ENCODE data around the gene PHRF1. TPM values are rescaled to one million over a fixed set of nuclear protein-coding genes. Genes with fewer than 3 reads are reported as not detected.
A peak's percentile ranks its signal among the peaks of the same experiment; 100 is the strongest.

The PHRF1 gene
- polyA plus RNA-seq, 1 donor from 2014 or later: 15.4 TPM

DNA sequence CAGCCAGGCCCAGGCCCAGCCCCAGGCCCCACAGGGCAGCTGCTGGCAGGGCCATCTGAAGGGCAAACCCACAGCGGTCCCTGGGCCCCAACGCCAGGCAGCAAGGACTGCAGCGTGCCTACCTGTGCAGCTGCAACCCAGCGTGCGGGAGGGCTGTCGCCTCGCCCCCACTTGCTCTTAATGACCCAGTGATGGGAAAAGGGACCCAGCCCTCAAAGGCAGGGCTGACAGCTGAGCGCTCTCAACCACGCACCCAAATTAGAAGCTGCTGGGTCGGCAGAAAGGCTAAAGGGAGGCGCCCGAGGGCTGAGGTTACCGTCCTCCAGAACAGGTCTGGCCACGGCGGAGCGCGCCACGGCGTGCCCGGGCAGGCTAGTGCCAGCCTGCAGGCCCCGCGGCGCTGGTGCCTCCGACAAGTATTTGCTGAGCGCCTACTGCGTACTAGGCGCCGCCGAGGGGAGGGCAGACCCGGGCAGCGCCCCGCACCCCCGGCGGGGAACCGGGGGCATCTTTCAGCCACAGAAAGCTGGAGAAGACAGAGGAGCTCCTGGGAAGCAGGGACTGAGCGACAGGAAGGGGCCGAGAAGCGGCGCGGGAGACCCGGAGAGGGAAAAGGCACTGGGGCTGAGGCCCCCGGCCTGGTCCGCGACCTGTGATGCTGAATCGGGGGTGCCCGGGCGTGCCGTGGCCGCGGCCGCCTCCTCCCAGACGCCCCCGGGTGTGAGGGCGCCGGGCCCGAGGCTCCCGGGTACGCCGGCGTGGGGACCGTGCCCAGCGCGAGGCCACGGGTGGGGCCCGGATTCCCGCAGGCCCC is 41.7 kb upstream of the PHRF1 start:
- peak overlapping the region in 1 of 3 donors; percentile 85 for H3K27ac Mint-ChIP-seq
- no peaks in the 10 kb centered on the region for H3K9me3 Mint-ChIP-seq
- no peaks in the 10 kb centered on the region for H3K27me3 Mint-ChIP-seq
- H3K4me3 Mint-ChIP-seq: peak overlapping the region; percentile 78 to 92 (median 86)
- peaks cover 2 to 13% (median 5%) of the 10 kb centered on the region in 3 donors for H3K4me1 Mint-ChIP-seq
- peaks cover 2% of the 10 kb centered on the region for H3K36me3 Mint-ChIP-seq

DNA sequence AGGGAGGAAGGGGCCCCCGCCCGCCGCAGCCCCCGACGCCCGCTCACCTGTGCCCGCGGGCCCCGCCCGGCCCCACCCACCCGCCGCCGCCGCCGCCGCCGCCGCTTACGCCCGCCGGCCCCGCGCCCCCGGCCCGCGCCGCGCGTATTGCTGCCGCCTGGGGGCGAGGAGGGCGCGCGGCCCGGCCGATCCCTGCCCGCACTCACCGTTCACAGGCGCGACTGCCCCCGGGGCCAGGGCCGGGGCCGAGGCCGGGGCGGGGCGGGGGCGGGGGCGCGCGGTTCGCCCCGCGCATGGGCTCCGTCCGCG is 41.1 kb upstream of the PHRF1 start:
- Mint-ChIP-seq H3K9me3 (no peaks in the 10 kb centered on the region), H3K36me3 (peaks cover 2% of the 10 kb centered on the region), H3K27me3 (no peaks in the 10 kb centered on the region), H3K27ac (no peak overlapping the region), H3K4me3 (no peak overlapping the region), H3K4me1 (peaks cover 2 to 13% (median 5%) of the 10 kb centered on the region in 3 donors)

DNA sequence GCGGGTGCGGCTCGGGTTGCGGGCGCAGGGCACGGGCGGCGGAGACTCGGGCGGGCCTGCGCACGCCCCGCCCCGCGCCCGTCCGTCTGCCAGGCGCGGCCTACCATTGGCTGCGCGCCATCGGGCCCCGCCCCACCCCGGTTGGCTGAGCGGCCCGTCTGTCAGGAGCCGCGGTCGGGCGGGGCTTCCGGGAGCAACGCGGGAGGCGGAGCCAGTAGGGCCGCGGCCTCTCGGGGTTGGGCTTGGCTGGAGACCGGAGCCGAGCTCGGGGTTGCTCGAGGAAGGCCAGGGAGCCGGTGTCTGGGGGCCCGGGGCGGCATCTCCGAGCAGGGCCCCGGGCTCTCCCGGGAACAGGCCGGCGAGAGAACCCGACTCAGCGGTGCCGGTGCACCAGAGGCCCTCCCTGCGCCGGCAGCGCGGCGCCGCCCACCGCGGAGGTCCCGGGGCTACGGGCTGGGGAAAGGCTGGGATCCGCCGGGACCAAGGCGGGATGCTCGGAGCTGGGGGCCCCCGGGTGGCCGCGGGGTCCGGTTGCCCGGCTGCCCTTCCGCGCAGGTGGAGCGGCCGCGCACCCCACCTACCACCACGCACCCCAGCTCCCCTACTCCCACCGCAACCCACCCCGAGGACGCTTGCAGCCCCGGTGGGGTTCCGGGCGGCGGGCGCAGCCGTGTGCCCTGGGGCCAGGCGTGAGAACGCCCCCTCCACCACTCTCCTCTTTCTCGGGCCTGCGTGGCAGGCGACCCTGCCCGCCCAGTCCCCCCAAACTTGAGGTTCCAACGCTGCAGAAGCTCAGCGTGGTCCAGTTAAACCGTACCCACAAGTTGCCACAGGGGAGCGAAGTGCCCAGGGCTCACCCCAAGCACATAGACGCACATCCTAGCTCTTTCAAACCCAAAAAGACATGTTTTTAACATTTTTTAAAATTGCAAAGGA is 40.5 kb upstream of the PHRF1 start, which contains the start of gene HRAS:
Gene HRAS, minus strand, starts transcription at position 58 of the 936 bp plus-strand sequence.
- H3K27ac Mint-ChIP-seq: peak within 1 kb of the TSS; percentile 98 to 100 (median 98)
- H3K4me1 Mint-ChIP-seq: peaks cover 2 to 13% (median 5%) of the 10 kb centered on the region in 3 donors
- H3K27me3 Mint-ChIP-seq: no peaks in the 10 kb centered on the region
- H3K9me3 Mint-ChIP-seq: no peaks in the 10 kb centered on the region
- peaks cover 2% of the 10 kb centered on the region for H3K36me3 Mint-ChIP-seq
- H3K4me3 Mint-ChIP-seq: peak within 1 kb of the TSS; percentile 91 to 100 (median 96)

DNA sequence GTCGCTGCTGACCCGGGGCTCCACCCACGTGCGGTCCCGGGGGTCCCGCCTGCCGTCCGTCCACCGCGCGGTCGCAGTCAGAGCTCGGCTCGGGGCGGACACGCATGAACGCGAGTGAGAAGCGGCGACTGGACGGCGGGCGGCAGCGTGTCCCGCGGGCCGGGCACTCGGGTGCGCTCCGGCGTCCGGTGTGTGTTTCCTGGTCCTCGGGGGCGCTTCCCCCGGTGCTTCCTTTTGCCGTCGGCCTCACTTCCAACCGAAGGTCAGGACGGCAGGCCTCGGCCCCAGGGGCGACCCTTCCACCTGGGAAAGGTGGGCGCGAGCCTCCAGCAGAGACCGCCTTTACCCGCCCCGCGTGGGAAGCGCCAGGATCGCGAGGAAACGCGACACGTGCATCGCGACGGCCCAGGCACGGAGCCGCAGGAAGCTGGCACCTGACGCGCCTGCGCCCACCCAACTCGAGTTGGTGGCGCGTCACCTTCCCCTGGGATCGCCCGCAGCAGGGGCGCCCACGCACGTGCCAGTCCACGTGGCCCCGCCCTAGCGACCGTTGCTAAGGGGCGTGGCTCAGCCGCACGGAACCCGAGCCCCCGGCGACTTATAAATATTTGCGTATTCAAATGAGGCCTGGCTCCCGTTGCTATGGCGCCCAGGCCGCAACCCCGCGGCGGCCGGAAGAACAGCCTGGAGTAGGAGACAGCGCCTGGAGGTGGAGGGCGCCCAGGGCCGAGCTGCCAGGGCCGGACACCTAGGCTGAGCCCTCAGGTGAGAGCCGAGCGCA is 39.2 kb upstream of the PHRF1 start, which contains the start of gene LRRC56:
Gene LRRC56, plus strand, starts transcription at position 687 of the 781 bp plus-strand sequence. CDS start 3,158 bp downstream, outside the sequence.
- Mint-ChIP-seq H3K27ac (peak within 1 kb of the TSS; percentile 98 to 100 (median 98)), H3K4me1 (peaks cover 2 to 11% (median 5%) of the 10 kb centered on the region in 3 donors), H3K4me3 (peak within 1 kb of the TSS; percentile 91 to 100 (median 96))

DNA sequence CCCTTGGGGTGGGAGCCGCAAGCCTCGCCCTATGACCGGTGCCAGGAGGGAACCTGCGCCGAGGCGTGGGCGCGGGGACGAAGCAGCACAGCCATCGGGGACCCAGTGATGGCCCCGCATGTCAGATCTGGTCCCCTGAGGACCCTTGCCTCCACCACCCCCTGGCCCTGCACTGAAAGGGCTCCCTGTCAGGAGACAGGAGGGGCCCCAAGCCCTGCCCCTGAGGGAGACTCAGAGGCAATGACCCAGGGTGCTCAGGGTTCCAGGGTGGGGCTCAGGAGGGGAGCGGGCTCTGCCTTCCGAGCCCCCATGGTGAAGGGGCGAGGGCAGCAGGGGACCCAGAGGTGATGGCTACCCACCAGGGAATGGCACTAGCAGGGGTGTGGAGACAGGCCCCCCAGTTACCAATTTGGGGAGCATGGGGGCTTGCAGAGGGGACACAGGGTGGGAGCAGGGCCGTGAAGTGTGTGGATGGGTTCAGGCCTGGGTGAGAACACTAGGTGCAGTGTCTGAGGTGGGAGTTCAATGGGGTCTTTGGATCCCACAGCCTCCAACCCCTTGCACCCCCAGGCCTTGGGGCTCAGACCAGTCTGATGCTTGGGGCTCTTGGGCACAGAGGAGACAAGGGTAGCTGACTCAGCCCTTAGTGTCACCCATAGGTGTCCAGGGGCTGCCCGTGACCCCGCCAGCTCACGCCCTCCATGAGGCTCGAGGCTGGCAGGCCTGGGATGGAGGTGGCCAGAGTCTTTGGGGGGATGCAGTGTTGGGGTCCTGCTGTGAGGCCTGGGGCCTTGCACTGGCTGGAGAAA is 38.4 kb upstream of the PHRF1 start:
- Mint-ChIP-seq H3K4me3 (peak overlapping the region; percentile 89 to 100 (median 94)), H3K27ac (peak overlapping the region; percentile 98 to 100 (median 98)), H3K27me3 (no peaks in the 10 kb centered on the region), H3K4me1 (peaks cover 2 to 10% (median 5%) of the 10 kb centered on the region in 3 donors), H3K36me3 (peaks cover 2% of the 10 kb centered on the region), H3K9me3 (no peaks in the 10 kb centered on the region)

More for the DNA sequence above, 39.2 kb upstream of the PHRF1 start, which contains the start of gene LRRC56:
- peaks cover 2% of the 10 kb centered on the region for H3K36me3 Mint-ChIP-seq
- no peaks in the 10 kb centered on the region for H3K27me3 Mint-ChIP-seq
- no peaks in the 10 kb centered on the region for H3K9me3 Mint-ChIP-seq

DNA sequence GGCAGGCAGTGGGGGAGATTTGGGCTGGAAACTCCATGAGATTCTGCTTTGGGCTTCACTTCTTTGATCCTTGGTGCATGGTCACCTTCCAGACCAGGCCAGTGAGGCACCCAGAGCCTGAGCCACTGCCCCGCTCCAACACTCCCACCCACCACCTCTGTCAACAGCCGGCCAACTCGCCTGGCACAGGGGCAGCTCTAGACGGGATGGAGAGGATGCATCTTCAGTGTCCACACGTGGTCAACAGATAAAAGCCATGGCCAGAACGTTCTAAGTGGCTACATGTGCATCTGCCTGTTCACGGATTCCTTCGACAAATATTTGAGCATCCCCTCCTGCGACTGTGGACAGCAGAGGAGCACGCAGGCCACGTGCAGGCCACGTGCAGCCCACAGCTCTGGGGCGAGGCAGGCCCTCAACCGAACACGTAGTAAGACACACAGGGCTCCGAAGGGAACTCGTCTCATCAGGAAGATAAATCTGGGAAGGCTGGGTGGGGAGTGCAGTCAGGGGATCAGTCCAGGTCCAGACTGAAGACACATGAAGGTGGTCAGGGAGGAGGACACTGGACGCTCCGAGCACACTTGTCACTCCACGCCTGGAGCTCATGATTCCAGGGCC is 37.7 kb upstream of the PHRF1 start:
- peak overlapping the region; percentile 44 to 100 (median 86) for H3K4me3 Mint-ChIP-seq
- H3K9me3 Mint-ChIP-seq: no peaks in the 10 kb centered on the region
- peaks cover 2 to 10% (median 5%) of the 10 kb centered on the region in 3 donors for H3K4me1 Mint-ChIP-seq
- peaks cover 3% of the 10 kb centered on the region for H3K36me3 Mint-ChIP-seq
- H3K27ac Mint-ChIP-seq: peak overlapping the region in 2 of 3 donors; percentile 5 to 100
- H3K27me3 Mint-ChIP-seq: no peaks in the 10 kb centered on the region

DNA sequence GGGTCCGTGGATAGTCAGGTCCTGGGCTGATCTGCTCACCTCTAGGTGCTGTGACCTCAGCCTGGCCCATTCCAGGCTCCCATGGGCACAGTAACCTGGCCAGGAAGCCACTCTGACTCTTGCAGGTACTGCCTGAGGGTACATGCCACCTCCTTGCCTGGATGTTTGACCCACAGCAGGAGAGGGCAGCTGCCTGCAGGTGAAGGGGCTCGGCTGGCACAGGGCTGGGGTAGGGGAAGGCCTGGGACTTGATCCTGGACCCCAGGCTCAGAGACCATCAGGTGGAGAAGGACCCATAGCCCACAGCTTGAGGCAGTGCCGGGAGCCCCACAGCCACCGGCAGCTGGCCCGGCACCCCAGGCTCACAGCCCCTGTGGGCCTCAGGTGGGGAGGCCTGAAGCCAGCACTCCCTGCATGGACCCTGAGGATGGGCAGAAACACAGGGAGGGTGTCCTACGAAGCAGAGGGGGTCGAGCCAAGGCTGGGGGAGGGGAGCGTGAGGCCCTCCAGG is 36.2 kb upstream of the PHRF1 start:
- Mint-ChIP-seq H3K27ac (no peak overlapping the region), H3K4me3 (no peak overlapping the region), H3K9me3 (no peaks in the 10 kb centered on the region), H3K4me1 (peaks cover 2 to 10% (median 5%) of the 10 kb centered on the region in 3 donors), H3K27me3 (no peaks in the 10 kb centered on the region), H3K36me3 (peaks cover 6% of the 10 kb centered on the region)

DNA sequence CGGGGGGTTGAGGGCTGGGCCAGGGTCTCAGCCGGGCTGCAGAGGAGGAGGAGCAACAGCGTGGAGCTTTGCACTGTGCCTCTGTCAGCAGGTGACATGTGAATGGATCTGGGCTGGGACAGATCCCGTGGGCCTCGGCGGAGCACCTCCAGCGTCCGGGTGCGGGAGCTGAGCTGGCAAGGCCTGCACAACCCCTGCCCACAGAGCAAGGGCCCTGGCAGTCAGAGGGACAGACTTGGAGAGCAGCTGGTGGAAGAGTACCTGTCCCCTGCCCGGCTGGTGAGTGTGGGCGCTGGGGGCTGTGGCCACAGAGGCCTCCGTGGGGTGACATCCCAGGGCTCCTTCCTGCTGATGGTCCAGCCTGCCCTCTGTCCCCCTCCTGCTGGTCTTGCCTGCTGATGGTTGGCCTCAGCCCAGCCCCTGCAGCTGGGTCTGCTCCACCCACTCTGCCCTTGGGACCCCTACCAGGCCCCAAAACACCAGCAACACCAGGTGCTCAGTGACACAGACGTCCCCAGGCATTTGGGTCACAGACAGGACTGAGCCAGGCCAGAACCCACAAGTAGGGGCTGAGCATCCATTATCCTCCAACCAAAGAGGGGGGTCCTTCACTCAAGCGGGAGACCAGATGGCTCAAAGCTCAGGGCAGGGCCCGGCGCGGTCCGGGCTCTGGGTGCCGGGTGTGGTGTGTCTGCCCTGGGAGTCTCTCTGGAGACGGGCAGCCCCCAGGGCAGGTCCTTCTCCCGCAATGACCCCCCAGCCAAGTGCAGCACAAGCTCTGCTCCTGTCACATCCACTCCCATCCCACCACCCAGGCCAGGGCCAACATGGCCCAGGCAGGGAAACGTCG is 35.5 kb upstream of the PHRF1 start:
- Mint-ChIP-seq H3K36me3 (peaks cover 6% of the 10 kb centered on the region), H3K27ac (no peak overlapping the region), H3K27me3 (no peaks in the 10 kb centered on the region), H3K9me3 (no peaks in the 10 kb centered on the region), H3K4me1 (peaks cover 2 to 10% (median 5%) of the 10 kb centered on the region in 3 donors), H3K4me3 (no peak overlapping the region)

DNA sequence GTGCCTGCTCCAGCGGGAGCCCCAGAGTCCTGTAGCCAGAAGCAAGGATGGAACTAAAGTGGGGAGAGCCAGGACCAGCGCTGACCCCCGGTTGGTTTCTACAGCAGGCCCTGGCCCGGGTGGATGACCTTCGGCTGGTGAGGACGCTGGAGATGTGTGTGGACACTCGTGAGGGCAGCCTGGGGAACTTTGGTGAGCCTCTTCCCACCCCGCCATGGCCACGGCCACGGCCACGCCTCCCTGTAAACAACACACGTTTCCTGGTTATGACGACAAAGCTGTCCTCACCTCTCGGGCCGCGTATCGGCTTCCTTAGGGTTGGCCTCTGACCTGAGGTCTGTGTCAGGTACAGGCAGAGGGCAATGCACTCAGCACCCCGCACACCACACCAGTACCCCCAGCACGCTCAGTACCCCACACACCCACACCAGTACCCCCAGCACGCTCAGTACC is 34.8 kb upstream of the PHRF1 start:
- Mint-ChIP-seq H3K36me3 (peaks cover 6% of the 10 kb centered on the region), H3K4me1 (peaks cover under 1 to 10% (median 2%) of the 10 kb centered on the region in 3 donors), H3K27ac (peak overlapping the region in 1 of 3 donors; percentile 18), H3K27me3 (no peaks in the 10 kb centered on the region), H3K4me3 (no peak overlapping the region), H3K9me3 (no peaks in the 10 kb centered on the region)

DNA sequence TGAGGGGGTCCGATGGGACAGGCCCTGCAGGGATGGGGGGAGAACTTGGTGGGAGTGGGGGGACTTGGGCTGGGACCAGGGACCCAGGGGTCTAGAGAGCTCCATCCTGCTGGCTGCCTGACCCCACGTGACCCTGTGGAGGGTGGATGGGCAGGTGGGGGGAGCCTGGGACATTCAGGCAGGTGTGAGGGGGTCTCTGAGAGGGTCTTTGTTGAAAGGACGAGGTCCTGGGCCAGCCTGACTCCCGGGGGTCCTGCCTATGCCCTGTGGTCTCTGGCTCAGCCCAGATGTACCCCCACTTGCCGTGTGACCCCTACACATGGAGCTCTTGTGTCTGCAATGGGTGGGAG is 31.5 kb upstream of the PHRF1 start:
- no peaks in the 10 kb centered on the region for H3K27me3 Mint-ChIP-seq
- peaks cover 0 to 4% (median 0%) of the 10 kb centered on the region in 3 donors for H3K4me1 Mint-ChIP-seq
- H3K36me3 Mint-ChIP-seq: peaks cover 6% of the 10 kb centered on the region
- H3K9me3 Mint-ChIP-seq: no peaks in the 10 kb centered on the region
- no peak overlapping the region for H3K27ac Mint-ChIP-seq
- no peak overlapping the region for H3K4me3 Mint-ChIP-seq

DNA sequence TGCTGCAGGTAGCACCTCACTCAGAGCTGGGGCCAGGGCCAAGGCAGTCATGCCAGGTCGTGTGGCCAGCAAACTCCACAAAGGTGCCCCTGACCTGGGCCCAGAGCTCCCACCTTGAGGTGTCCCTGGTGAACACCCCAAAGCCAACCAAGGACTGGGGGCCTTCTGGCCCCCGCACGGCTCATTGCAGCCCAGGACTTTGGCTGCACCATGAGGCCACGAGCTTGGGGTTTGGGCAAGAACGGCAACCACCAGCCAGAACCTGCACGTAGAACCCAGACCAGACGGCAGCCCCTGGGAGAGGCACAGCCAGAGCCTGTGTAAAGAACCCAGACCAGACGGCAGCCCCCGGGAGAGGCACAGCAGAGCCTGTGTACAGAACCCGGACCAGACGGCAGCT is 31.1 kb upstream of the PHRF1 start:
- no peaks in the 10 kb centered on the region for H3K27me3 Mint-ChIP-seq
- no peak overlapping the region for H3K4me3 Mint-ChIP-seq
- H3K4me1 Mint-ChIP-seq: peaks cover 0 to 4% (median 0%) of the 10 kb centered on the region in 3 donors
- H3K36me3 Mint-ChIP-seq: peaks cover 6% of the 10 kb centered on the region
- H3K9me3 Mint-ChIP-seq: no peaks in the 10 kb centered on the region
- no peak overlapping the region for H3K27ac Mint-ChIP-seq
